OCI-LY3 (cell line): ENCODE data around the gene PMM1.

Experiments used
- CTCF ChIP-seq: fragments of 200-600, 300-600 bp; sonication (generic); IDR thresholded peaks from 2 replicates; pipeline ENCODE4 v1.5.1; 2014; ENCODE audit warnings: antibody characterized with exemption, low read length, low read depth
- EZH2phosphoT487 ChIP-seq: fragments of 200-600 bp; shearing (Covaris generic); IDR thresholded peaks from 2 replicates; pipeline ENCODE4 v1.6.1; 2018; ENCODE audit warnings: antibody characterized with exemption, mixed run types, low read depth

- TF ChIP-seq CTCF (no peak), EZH2phosphoT487 (no peak)
Observed at GRCh38 chr22:41573677-41574076, 16.0 kb downstream of the PMM1 start.
